H1 (cell line): ENCODE data around the gene WRAP73. TPM values are rescaled to one million over a fixed set of nuclear protein-coding genes. Genes with fewer than 3 reads are reported as not detected.

Experiments
- CTCF ChIA-PET: fragments of 300-600 bp; sonication (Branson Sonifier 250); formaldehyde crosslinking; loops from one replicate; lab custom pipeline; 2021; ENCODE audit not compliant: partially characterized antibody; lab: Charles Lee
- POLR2A ChIA-PET: fragments of 300-600 bp; sonication (Branson Sonifier 250); formaldehyde crosslinking; loops from one replicate; lab custom pipeline; 2021; ENCODE audit warnings: inconsistent platforms; ENCODE audit not compliant: partially characterized antibody; lab: Charles Lee
- DNase-seq, 2 experiments: peaks; one replicate each; pipeline versions ENCODE4 v3.0.0 to v3.0.0-alpha.2; 2010 to 2022; ENCODE audit warnings: low spot score in 2 of 2, low read depth in 1 of 2, mixed read lengths in 1 of 2
- FAIRE-seq: peaks from 2 replicates; lab custom pipeline; 2011; peaks lifted over from hg19 to GRCh38; lab: Jason Lieb, UNC
- H2AFZ ChIP-seq: 2 replicates; pipeline ENCODE4 v1.8.1; 2012; ENCODE audit warnings: low read length, inconsistent platforms
- H2AK5ac ChIP-seq: 2 replicates; pipeline ENCODE4 v1.6.1; 2013; ENCODE audit warnings: low read depth, low read length
- H2BK120ac ChIP-seq: replicated peaks from 2 replicates; pipeline ENCODE3; 2013; ENCODE audit warnings: low read depth, low read length, inconsistent platforms
- H2BK12ac ChIP-seq: 2 replicates; pipeline ENCODE4 v1.6.1; 2013; ENCODE audit warnings: low read depth, low read length
- H2BK15ac ChIP-seq: 2 replicates; pipeline ENCODE4 v1.6.1; 2013; ENCODE audit warnings: low read length
- H2BK20ac ChIP-seq: 2 replicates; pipeline ENCODE4 v1.6.1; 2013; ENCODE audit warnings: low read length
- H2BK5ac ChIP-seq: 2 replicates; pipeline ENCODE4 v1.6.1; 2013; ENCODE audit warnings: low read depth, low read length
- H3K14ac ChIP-seq: 2 replicates; pipeline ENCODE4 v1.6.1; 2013; ENCODE audit warnings: inconsistent platforms; ENCODE audit not compliant: insufficient read length
- H3K18ac ChIP-seq: 2 replicates; pipeline ENCODE4 v1.6.1; 2013; ENCODE audit warnings: low read length; ENCODE audit errors: extremely low read depth
- H3K23ac ChIP-seq: 2 replicates; pipeline ENCODE4 v1.6.1; 2013; ENCODE audit warnings: inconsistent platforms; ENCODE audit not compliant: insufficient read length
- H3K23me2 ChIP-seq: 2 replicates; pipeline ENCODE4 v1.6.1; 2013; ENCODE audit warnings: low read depth, low read length
- H3K27ac ChIP-seq: 2 replicates; pipeline ENCODE4 v1.6.1; 2011; ENCODE audit warnings: low read depth, low read length, inconsistent platforms
- H3K27me3 ChIP-seq, 4 experiments: replicated peaks in 1 of 4; 1 replicate in 1 of 4; 2 replicates in 3 of 4; pipeline versions ENCODE4 v1.6.1 to v1.8.1; 2011 to 2013; ENCODE audit warnings: low read length in 3 of 4, mild to moderate bottlenecking in 3 of 4, inconsistent platforms in 2 of 4, mixed read lengths in 2 of 4, moderate library complexity in 1 of 4; ENCODE audit not compliant: control insufficient read depth in 3 of 4, insufficient read depth in 3 of 4; ENCODE audit errors: extremely low read depth in 1 of 4
- H3K36me3 ChIP-seq, 4 experiments: 2 replicates each; pipeline versions ENCODE4 v1.6.1 to v1.8.1; 2011 to 2013; ENCODE audit warnings: mild to moderate bottlenecking in 4 of 4, low read length in 3 of 4, moderate library complexity in 2 of 4, control low read depth in 1 of 4, inconsistent platforms in 1 of 4; ENCODE audit not compliant: insufficient read depth in 4 of 4, control insufficient read depth in 2 of 4
- H3K4ac ChIP-seq: replicated peaks from 2 replicates; pipeline ENCODE3; 2013; ENCODE audit warnings: low read length, low read depth, mixed read lengths, inconsistent platforms; ENCODE audit not compliant: insufficient read length
- H3K4me1 ChIP-seq, 4 experiments: replicated peaks in 1 of 4; 1 replicate in 1 of 4; 2 replicates in 3 of 4; pipeline versions ENCODE4 v1.6.1 to v1.8.1; 2011 to 2013; ENCODE audit warnings: low read length in 3 of 4, inconsistent platforms in 2 of 4, mixed read lengths in 1 of 4; ENCODE audit not compliant: insufficient read depth in 4 of 4, control insufficient read depth in 3 of 4
- H3K4me2 ChIP-seq, 2 experiments: 2 replicates each; pipeline versions ENCODE4 v1.6.1 to v1.8.1; 2011 to 2013; ENCODE audit warnings: low read depth in 2 of 2, low read length in 2 of 2, control low read depth in 1 of 2, inconsistent platforms in 1 of 2, mild to moderate bottlenecking in 1 of 2; ENCODE audit not compliant: insufficient read depth in 1 of 2
- H3K4me3 ChIP-seq, 4 experiments: fragments of 200-600, 300-600 bp in 1 of 4; sonication (generic), shearing (Covaris generic), sonication (Bioruptor Twin) in 1 of 4; 2 replicates each; pipeline versions ENCODE4 v1.5.1 to v1.8.1; 2011 to 2016; ENCODE audit warnings: low read length in 4 of 4, low read depth in 3 of 4, control low read depth in 2 of 4, inconsistent platforms in 2 of 4, mild to moderate bottlenecking in 2 of 4, mixed read lengths in 1 of 4, moderate library complexity in 1 of 4; ENCODE audit not compliant: insufficient read depth in 2 of 4; ENCODE audit errors: extremely low read depth in 1 of 4
- H3K56ac ChIP-seq: replicated peaks from 2 replicates; pipeline ENCODE3; 2013; ENCODE audit warnings: low read depth, mild to moderate bottlenecking, mixed read lengths, low read length, inconsistent platforms; ENCODE audit not compliant: insufficient read length
- H3K79me1 ChIP-seq: 2 replicates; pipeline ENCODE4 v1.6.1; 2013; ENCODE audit warnings: low read depth, low read length, control low read depth
- H3K79me2 ChIP-seq, 2 experiments: 2 replicates each; pipeline versions ENCODE4 v1.6.1 to v1.8.1; 2012 to 2013; ENCODE audit warnings: low read length in 2 of 2, mild to moderate bottlenecking in 2 of 2, inconsistent platforms in 1 of 2; ENCODE audit not compliant: insufficient read depth in 2 of 2, control insufficient read depth in 1 of 2
- H3K9ac ChIP-seq, 4 experiments: replicated peaks in 1 of 4; 1 replicate in 1 of 4; 2 replicates in 3 of 4; pipeline versions ENCODE4 v1.6.1 to v1.8.1; 2011 to 2013; ENCODE audit warnings: low read depth in 3 of 4, low read length in 3 of 4, control low read depth in 2 of 4, mild to moderate bottlenecking in 2 of 4, moderate library complexity in 2 of 4, inconsistent platforms in 1 of 4; ENCODE audit errors: extremely low read depth in 1 of 4
- H3K9me3 ChIP-seq, 2 experiments: 2 replicates each; pipeline versions ENCODE4 v1.6.1 to v1.8.1; 2012 to 2013; ENCODE audit warnings: mild to moderate bottlenecking in 2 of 2, moderate library complexity in 2 of 2, control low read depth in 1 of 2, inconsistent platforms in 1 of 2, low read depth in 1 of 2, low read length in 1 of 2, mixed read lengths in 1 of 2; ENCODE audit not compliant: insufficient read depth in 2 of 2
- H4K20me1 ChIP-seq, 2 experiments: replicated peaks in 1 of 2; 2 replicates each; pipeline versions ENCODE3 to v1.8.1; 2011 to 2013; ENCODE audit warnings: inconsistent platforms in 2 of 2, low read length in 2 of 2, mild to moderate bottlenecking in 1 of 2; ENCODE audit not compliant: insufficient read depth in 2 of 2, control insufficient read depth in 1 of 2
- H4K5ac ChIP-seq: 2 replicates; pipeline ENCODE4 v1.6.1; 2013; ENCODE audit warnings: low read length, low read depth, mixed read lengths, inconsistent platforms; ENCODE audit not compliant: insufficient read length
- H4K8ac ChIP-seq: 2 replicates; pipeline ENCODE4 v1.8.0; 2013; ENCODE audit warnings: mild to moderate bottlenecking, moderate library complexity, low read length, inconsistent platforms; ENCODE audit not compliant: insufficient read depth; ENCODE audit errors: extremely low read depth
- H4K91ac ChIP-seq: replicated peaks from 2 replicates; pipeline ENCODE3; 2013; ENCODE audit warnings: low read length, mixed read lengths, inconsistent platforms; ENCODE audit not compliant: insufficient read length
- BACH1 ChIP-seq: IDR thresholded peaks from 2 replicates; pipeline ENCODE4 v1.6.1; 2012; ENCODE audit warnings: low read length, improper control_type of control experiment
- CBX5 ChIP-seq: fragments of 300-800, 300-1000 bp; sonication (generic); IDR thresholded peaks from 2 replicates; pipeline ENCODE4 v1.7.1; 2016; ENCODE audit warnings: antibody characterized with exemption, low read length, low read depth
- CTCF ChIP-seq, 3 experiments: IDR thresholded peaks; 1 replicate in 2 of 3; 2 replicates in 1 of 3; pipeline versions ENCODE4 v1.5.1 to v1.6.1; 2011; ENCODE audit warnings: low read length in 3 of 3, mild to moderate bottlenecking in 3 of 3, inconsistent platforms in 2 of 3, low read depth in 1 of 3, moderate library complexity in 1 of 3; ENCODE audit not compliant: insufficient read depth in 1 of 3; ENCODE audit errors: control extremely low read depth in 1 of 3
- EZH2 ChIP-seq: fragments of 200-600 bp; sonication (generic); IDR thresholded peaks from 2 replicates; pipeline ENCODE4 v1.7.1; 2012; ENCODE audit warnings: low read depth, mild to moderate bottlenecking, moderate library complexity, low read length, inconsistent platforms; ENCODE audit not compliant: severe bottlenecking
- JUN ChIP-seq: IDR thresholded peaks from 2 replicates; pipeline ENCODE4 v1.6.1; 2011; ENCODE audit warnings: low read depth, mild to moderate bottlenecking, improper control_type of control experiment, low read length
- KDM4A ChIP-seq: IDR thresholded peaks from one replicate; pipeline ENCODE4 v1.7.1; 2012; ENCODE audit warnings: low read depth, mild to moderate bottlenecking, moderate library complexity, low read length, inconsistent platforms; ENCODE audit not compliant: severe bottlenecking
- POLR2A ChIP-seq, 2 experiments: IDR thresholded peaks; 1 replicate in 1 of 2; 2 replicates in 1 of 2; pipeline ENCODE4 v1.6.1; 2011; ENCODE audit warnings: low read depth in 2 of 2, low read length in 2 of 2, mild to moderate bottlenecking in 2 of 2; ENCODE audit errors: control extremely low read depth in 1 of 2
- POU5F1 ChIP-seq: IDR thresholded peaks from 2 replicates; pipeline ENCODE4 v1.6.1; 2011; ENCODE audit warnings: low read depth, mild to moderate bottlenecking, low read length, moderate library complexity
- SIX5 ChIP-seq: IDR thresholded peaks from 2 replicates; pipeline ENCODE4 v1.6.1; 2011; ENCODE audit warnings: mild to moderate bottlenecking, low read depth, low read length
- TAF7 ChIP-seq: optimal IDR thresholded peaks from 2 replicates; pipeline ENCODE3; 2011; ENCODE audit warnings: low read depth, mild to moderate bottlenecking, inconsistent platforms, low read length, moderate library complexity, borderline replicate concordance
- TEAD4 ChIP-seq: IDR thresholded peaks from 2 replicates; pipeline ENCODE4 v1.6.1; 2012; ENCODE audit warnings: low read depth, low read length, inconsistent platforms, mixed read lengths
- YY1 ChIP-seq: IDR thresholded peaks from 2 replicates; pipeline ENCODE4 v1.6.1; 2011; ENCODE audit warnings: low read depth, mild to moderate bottlenecking, low read length
- WGBS, 2 experiments: shearing (Covaris generic) in 1 of 2; methylation state at CpG; one replicate each; pipeline versions ENCODE4 v1.1.6 to v1.1.7; 2013 to 2015; ENCODE audit warnings: low lambda C conversion rate in 2 of 2, mixed read lengths in 2 of 2, inconsistent platforms in 1 of 2, low coverage in 1 of 2, missing lambda C conversion rate in 1 of 2; ENCODE audit not compliant: insufficient replicate concordance in 2 of 2, insufficient coverage in 1 of 2, insufficient read length in 1 of 2; ENCODE audit errors: extremely low coverage in 1 of 2, missing lambda C conversion rate in 1 of 2; 5-methylcytosine and 5-hydroxymethylcytosine counted together
- polyA plus RNA-seq, 7 experiments: library from polyadenylated mRNA; depleted of rRNA in 3 of 7; stranded (reverse) in 5 of 7; unstranded in 2 of 7; fragments of >200 nt in 5 of 7; fragments of 200-250 nt in 2 of 7; gene quantifications; 1 replicate in 5 of 7; 2 replicates in 1 of 7; 4 replicates in 1 of 7; pipeline versions ENCODE4 v1.2.1 to v1.2.3, GENCODE V29; 2011 to 2013; ENCODE audit warnings: missing spikeins in 2 of 7, mixed read lengths in 2 of 7
- total RNA-seq: library from RNA; stranded (reverse); fragmentation: NEBNext Ultra II Directional; extraction: Animal tissue kit (Norgen Biotek cat#: 25700); gene quantifications from 2 replicates; pipeline ENCODE4 v1.2.1, GENCODE V29; 2021

Gene WRAP73
- total and polyA plus RNA-seq, 2 of the 8 experiments (the other 6 are each of a cell fraction or from before 2014, with no cell fraction given) = 30.3 to 50.7 TPM

GRCh38 chr1:3645247-3645646 lies 4.7 kb downstream of the WRAP73 start:
- Histone ChIP-seq H2BK120ac (no peak overlapping the region), H3K4me1 (peaks cover 0 to 7% (median 0%) of the 10 kb centered on the region in 4 experiments; a peak in 1 of 7 replicates), H4K8ac (no peak overlapping the region), H3K79me1 (peaks cover 9% of the 10 kb centered on the region), H2AK5ac (no peak overlapping the region), H4K5ac (no peak overlapping the region), H3K4me3 (no peak overlapping the region), H3K9me3 (no peaks in the 10 kb centered on the region), H3K23ac (no peak overlapping the region), H3K14ac (no peak overlapping the region), H3K27ac (no peak overlapping the region), H2BK15ac (no peak overlapping the region), H4K91ac (no peak overlapping the region), H3K36me3 (peaks cover 0 to 17% (median 12%) of the 10 kb centered on the region in 4 experiments; a peak in 4 of 8 replicates), H3K79me2 (peaks cover 0 to 9% of the 10 kb centered on the region in 2 experiments; a peak in 1 of 4 replicates), H3K18ac (no peak overlapping the region), H3K23me2 (peaks cover 3% of the 10 kb centered on the region; the same call in 1 of the 2 replicates), H3K56ac (no peak overlapping the region), H4K20me1 (peaks cover 0 to 8% of the 10 kb centered on the region in 2 experiments), H3K9ac (no peak overlapping the region), H2BK20ac (no peak overlapping the region), H2BK5ac (no peak overlapping the region), H3K4me2 (no peak overlapping the region), H3K4ac (no peak overlapping the region), H3K27me3 (peaks cover 0 to 5% (median 3%) of the 10 kb centered on the region in 4 experiments; a peak in 4 of 7 replicates), H2AFZ (no peak overlapping the region), H2BK12ac (no peak overlapping the region)
- no peak for DNase-seq
- WGBS, 2 experiments = 97% methylated on average over 29 of the region's 43 CpGs; no CpG with 5 or more reads in 1 of the 2 experiments
- no peak for FAIRE-seq
- ChIA-PET CTCF (interaction anchor here (0.6 to 1.4 kb wide), 2 partner anchors 10 to 1133 kb away, joined by 3 read pairs; no protein-coding TSS in a partner anchor), POLR2A (interaction anchor here (1.1 kb wide), 1 partner anchor 47 kb away, joined by 3 read pairs; no protein-coding TSS in a partner anchor)
- TF ChIP-seq POU5F1 (no peak), JUN (no peak), CBX5 (no peak), BACH1 (no peak), SIX5 (no peak), TEAD4 (no peak), YY1 (no peak), KDM4A (no peak), EZH2 (no peak), CTCF (IDR thresholded peaks at IDR 0.05; ENCODE audit: control extremely low read depth in 1 of 3, insufficient read depth in 1 of 3, low read depth in 1 of 3, low read length in 3 of 3) (no peak), POLR2A (IDR thresholded peaks at IDR 0.05; ENCODE audit: control extremely low read depth in 1 of 2, low read depth in 2 of 2, low read length in 2 of 2) (no peak), TAF7 (no peak)
